Measurements from ENCODE around the gene KRTAP4-6.

DNA sequence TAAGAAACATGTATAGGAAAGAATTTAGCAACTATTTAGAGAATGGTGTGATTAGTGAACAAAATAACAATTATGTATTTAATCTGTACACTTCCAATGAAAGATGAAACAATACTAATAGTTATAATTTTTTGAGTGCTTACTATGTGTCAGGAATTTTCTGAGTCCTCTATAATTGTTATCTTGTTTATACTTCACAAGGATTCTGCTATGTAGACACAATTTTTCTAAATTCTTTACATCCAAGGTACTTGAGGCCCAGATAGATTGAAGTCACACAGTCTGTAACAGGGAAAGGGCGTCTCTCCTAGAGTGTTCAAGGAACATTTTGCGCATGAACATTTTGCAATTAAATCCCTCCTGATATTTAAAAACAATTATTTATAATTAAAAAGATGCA lies 15.3 kb downstream of the KRTAP4-6 start:
- TF ChIP-seq, protein P1, sequence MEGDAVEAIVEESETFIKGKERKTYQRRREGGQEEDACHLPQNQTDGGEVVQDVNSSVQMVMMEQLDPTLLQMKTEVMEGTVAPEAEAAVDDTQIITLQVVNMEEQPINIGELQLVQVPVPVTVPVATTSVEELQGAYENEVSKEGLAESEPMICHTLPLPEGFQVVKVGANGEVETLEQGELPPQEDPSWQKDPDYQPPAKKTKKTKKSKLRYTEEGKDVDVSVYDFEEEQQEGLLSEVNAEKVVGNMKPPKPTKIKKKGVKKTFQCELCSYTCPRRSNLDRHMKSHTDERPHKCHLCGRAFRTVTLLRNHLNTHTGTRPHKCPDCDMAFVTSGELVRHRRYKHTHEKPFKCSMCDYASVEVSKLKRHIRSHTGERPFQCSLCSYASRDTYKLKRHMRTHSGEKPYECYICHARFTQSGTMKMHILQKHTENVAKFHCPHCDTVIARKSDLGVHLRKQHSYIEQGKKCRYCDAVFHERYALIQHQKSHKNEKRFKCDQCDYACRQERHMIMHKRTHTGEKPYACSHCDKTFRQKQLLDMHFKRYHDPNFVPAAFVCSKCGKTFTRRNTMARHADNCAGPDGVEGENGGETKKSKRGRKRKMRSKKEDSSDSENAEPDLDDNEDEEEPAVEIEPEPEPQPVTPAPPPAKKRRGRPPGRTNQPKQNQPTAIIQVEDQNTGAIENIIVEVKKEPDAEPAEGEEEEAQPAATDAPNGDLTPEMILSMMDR (IDR thresholded peaks at IDR 0.05; ENCODE audit: low read depth, low read length): no peak
- no peak for TF ChIP-seq EZH2phosphoT487 (IDR thresholded peaks at IDR 0.05; ENCODE audit: low read depth)
